Spinal cord (tissue), 10 donors: Measurements from ENCODE around the gene CPSF6. TPM values are rescaled to one million over a fixed set of nuclear protein-coding genes. Genes with fewer than 3 reads are reported as not detected.
"Not testable (repeated sequence)": the region's sequence is repeated elsewhere in the genome, so short reads cannot be mapped to it uniquely, and the experiment has no call there.

Experiments used
- DNase-seq, 6 donors: peaks; one replicate each; pipeline versions ENCODE4 v3.0.0 to v3.0.0-alpha.2; 2013 to 2015; ENCODE audit warnings: low spot score in 6 of 6, low read depth in 4 of 6
- H3K27ac ChIP-seq: one replicate; pipeline ENCODE4 v1.5.1; 2013; ENCODE audit warnings: low read depth, low read length, control low read depth
- H3K27me3 ChIP-seq: one replicate; pipeline ENCODE4 v1.6.1; 2013; ENCODE audit warnings: low read length; ENCODE audit not compliant: control insufficient read depth, insufficient read depth
- H3K36me3 ChIP-seq: one replicate; pipeline ENCODE4 v1.6.1; 2013; ENCODE audit warnings: low read length; ENCODE audit not compliant: control insufficient read depth, insufficient read depth
- H3K4me1 ChIP-seq: one replicate; pipeline ENCODE4 v1.6.1; 2013; ENCODE audit warnings: low read length; ENCODE audit not compliant: control insufficient read depth, insufficient read depth
- H3K4me3 ChIP-seq: one replicate; pipeline ENCODE4 v1.5.1; 2013; ENCODE audit warnings: low read depth, low read length, control low read depth
- H3K9me3 ChIP-seq: one replicate; pipeline ENCODE4 v1.6.1; 2013; ENCODE audit warnings: low read length; ENCODE audit not compliant: control insufficient read depth, insufficient read depth
- WGBS: methylation state at CpG from one replicate; pipeline ENCODE4 v1.1.5; 2013; ENCODE audit warnings: missing lambda C conversion rate; ENCODE audit not compliant: insufficient coverage; 5-methylcytosine and 5-hydroxymethylcytosine counted together
- polyA plus RNA-seq, 2 donors: library from polyadenylated mRNA; unstranded; fragments of 120-200 nt; gene quantifications; one replicate each; pipeline ENCODE4 v1.2.1, GENCODE V29; 2013; ENCODE audit not compliant: insufficient read length in 2 of 2
- total RNA-seq, 2 donors: library from RNA; depleted of rRNA in 1 of 2; stranded (reverse); fragments of 120-200 nt in 1 of 2; fragments of >200 nt in 1 of 2; gene quantifications; one replicate each; pipeline versions ENCODE4 v1.2.3 to v1.2.4, GENCODE V29; 2013 to 2014
- donor health status: healthy.

CPSF6 gene
- total and polyA plus RNA-seq, 4 donors, result 41.1 to 83.0 (median 76.0) TPM

DNA sequence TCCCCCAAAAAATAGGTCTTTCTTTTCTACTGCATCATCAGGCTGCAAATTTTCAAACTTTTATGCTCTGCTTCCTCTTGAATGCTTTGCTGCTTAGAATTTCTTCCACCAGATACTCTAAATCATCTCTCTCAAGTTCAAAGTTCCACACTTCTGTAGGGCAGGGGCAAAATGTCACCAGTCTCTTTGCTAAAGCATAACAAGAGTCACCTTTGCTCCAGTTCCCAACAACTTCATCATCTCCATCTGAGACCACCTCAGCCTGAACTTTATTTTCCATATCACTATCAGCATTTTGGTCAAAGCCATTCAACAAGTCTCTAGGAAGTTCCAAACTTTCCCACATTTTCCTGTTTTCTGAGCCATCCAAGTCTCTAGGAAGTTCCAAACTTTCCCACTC is 77.4 kb downstream of the CPSF6 start:
- not testable (repeated sequence) for H3K27me3 ChIP-seq, H3K27ac ChIP-seq, H3K9me3 ChIP-seq, DNase-seq, H3K4me1 ChIP-seq, H3K36me3 ChIP-seq, H3K4me3 ChIP-seq

DNA sequence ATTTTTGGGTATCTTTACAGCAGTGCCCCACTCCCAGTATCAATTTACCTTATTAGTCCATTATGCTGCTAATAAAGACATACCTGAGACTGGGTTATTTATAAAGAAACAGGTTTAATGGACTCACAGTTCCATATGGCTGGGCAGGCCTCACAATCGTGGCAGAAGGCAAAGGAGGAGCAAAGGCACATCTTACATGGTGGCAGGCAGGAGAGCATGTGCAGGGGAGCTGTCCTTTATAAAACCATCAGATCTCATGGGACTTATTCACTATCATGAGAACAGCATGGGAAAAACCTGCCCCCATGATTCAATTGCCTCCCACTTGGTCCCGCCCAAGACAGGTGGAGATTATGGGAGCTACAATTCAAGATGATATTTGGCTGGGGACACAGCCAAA is 77.9 kb downstream of the CPSF6 start:
- 67% methylated on average over 1 of the region's 2 CpGs for WGBS
- not testable (repeated sequence) for H3K27me3 ChIP-seq, H3K9me3 ChIP-seq, H3K36me3 ChIP-seq, H3K4me3 ChIP-seq, H3K4me1 ChIP-seq, H3K27ac ChIP-seq, DNase-seq

DNA sequence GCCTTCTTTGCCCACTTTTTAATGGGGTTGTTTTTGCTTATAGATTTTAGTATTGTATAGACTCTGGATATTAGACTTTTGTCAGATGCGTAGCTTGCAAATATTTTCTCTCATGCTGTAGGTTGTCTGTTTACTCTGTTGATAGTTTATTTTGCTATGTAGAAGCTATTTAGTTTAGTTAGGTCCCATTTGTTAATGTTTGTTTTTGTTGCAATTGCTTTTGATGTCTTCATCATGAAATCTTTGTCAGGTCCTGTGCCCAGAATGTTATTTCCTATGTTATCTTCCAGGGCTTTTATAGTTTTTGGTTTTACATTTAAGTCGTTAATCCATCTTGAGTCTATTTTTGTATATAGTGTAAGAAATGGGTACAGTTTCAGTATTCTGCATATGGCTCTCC is 78.9 kb downstream of the CPSF6 start:
- Histone ChIP-seq H3K4me1 (no peaks in the 10 kb centered on the region), H3K27ac (no peak overlapping the region), H3K27me3 (no peaks in the 10 kb centered on the region), H3K9me3 (no peaks in the 10 kb centered on the region), H3K4me3 (no peak overlapping the region), H3K36me3 (no peaks in the 10 kb centered on the region)
- DNase-seq, result no peak
- WGBS, result 100% methylated on average over 1 of the region's 2 CpGs

DNA sequence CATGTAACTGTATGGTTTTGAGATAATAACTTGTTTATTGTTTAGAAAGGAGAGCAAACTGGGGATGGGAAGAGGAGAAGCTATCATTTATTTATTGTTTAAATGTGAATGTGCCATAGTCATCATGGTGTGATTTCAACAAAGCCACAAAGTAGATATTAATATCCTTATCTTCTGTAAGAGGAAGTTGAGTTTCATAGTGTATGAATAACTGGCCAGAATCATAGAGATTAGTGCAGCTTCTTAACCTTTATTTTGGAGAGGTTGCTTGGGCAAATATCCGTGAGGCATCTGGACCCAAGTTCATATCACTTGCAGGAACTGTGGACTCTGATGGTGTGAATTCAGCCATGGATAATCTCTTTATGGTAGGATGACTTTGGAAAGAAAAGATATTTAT is 82.0 kb downstream of the CPSF6 start:
- Histone ChIP-seq H3K4me3 (no peak overlapping the region), H3K27ac (no peak overlapping the region), H3K36me3 (no peaks in the 10 kb centered on the region), H3K27me3 (no peaks in the 10 kb centered on the region), H3K9me3 (no peaks in the 10 kb centered on the region), H3K4me1 (no peaks in the 10 kb centered on the region)
- 86% methylated on average over 1 of the region's 1 CpG for WGBS
- no peak for DNase-seq

Other genes starting within 250 kb of the CPSF6 start
- gene LYZ, start 108.8 kb downstream of the CPSF6 start, total RNA-seq, result 100 to 1,000 TPM in 1 of 2 donors, 1 to 10 TPM in 1; 9.1 to 156 TPM
- 1 to 10 TPM; 1.3 to 4.1 TPM for gene LYZ, start 108.8 kb downstream of the CPSF6 start, polyA plus RNA-seq
- 10 to 100 TPM; 21.7 to 27.4 TPM for gene YEATS4, start 120.2 kb downstream of the CPSF6 start, total RNA-seq
- 10 to 100 TPM; 27.3 to 29.8 TPM for gene YEATS4, start 120.2 kb downstream of the CPSF6 start, polyA plus RNA-seq
- 10 to 100 TPM; 65.4 to 87.1 TPM for gene FRS2, start 230.8 kb downstream of the CPSF6 start, total RNA-seq
- gene FRS2, start 230.8 kb downstream of the CPSF6 start, polyA plus RNA-seq, result 10 to 100 TPM; 29.4 to 42.4 TPM